ENCODE data around the gene NPAS3.

The NPAS3 gene

GRCh38 chr14:33622496-33622895 lies 683.8 kb downstream of the NPAS3 start:
- H3K27ac ChIP-seq = no peak overlapping the region
- ChIA-PET POLR2A (ENCODE audit: low non-redundant PET) (no interaction called here), CTCF (interaction anchor here (0.5 kb wide), 1 partner anchor 564 kb away, joined by 3 read pairs; no protein-coding TSS in a partner anchor)
- no peak for DNase-seq (ENCODE audit: low spot score)
- TF ChIP-seq CTCF (conservative IDR thresholded peaks at IDR 0.05; ENCODE audit: low read depth) = no peak

GRCh38 chr14:33629792-33630191 lies 691.1 kb downstream of the NPAS3 start:
- no peak for DNase-seq (ENCODE audit: low spot score)
- no peak for TF ChIP-seq CTCF (conservative IDR thresholded peaks at IDR 0.05; ENCODE audit: low read depth)
- no peak overlapping the region for H3K27ac ChIP-seq
- CTCF ChIA-PET = interaction anchor here (0.7 kb wide), 1 partner anchor 690 kb away, joined by 3 read pairs; no protein-coding TSS in a partner anchor
- POLR2A ChIA-PET (ENCODE audit: low non-redundant PET) = no interaction called here

- DNase-seq (ENCODE audit: low spot score) = no peak
- POLR2A ChIA-PET (ENCODE audit: low non-redundant PET) = no interaction called here
- TF ChIP-seq CTCF (conservative IDR thresholded peaks at IDR 0.05; ENCODE audit: low read depth) = no peak
- CTCF ChIA-PET = interaction anchor here (0.6 kb wide), 1 partner anchor 660 kb away, joined by 4 read pairs; no protein-coding TSS in a partner anchor
- no peak overlapping the region for H3K27ac ChIP-seq
Observed at GRCh38 chr14:33631021-33631420, 692.3 kb downstream of the NPAS3 start.

GRCh38 chr14:33631441-33631840 lies 692.8 kb downstream of the NPAS3 start:
- no peak overlapping the region for H3K27ac ChIP-seq
- POLR2A ChIA-PET (ENCODE audit: low non-redundant PET) = no interaction called here
- CTCF ChIA-PET = no interaction called here
- DNase-seq (ENCODE audit: low spot score) = no peak
- TF ChIP-seq CTCF (conservative IDR thresholded peaks at IDR 0.05; ENCODE audit: low read depth) = no peak

- no peak for TF ChIP-seq CTCF (conservative IDR thresholded peaks at IDR 0.05; ENCODE audit: low read depth)
Observed at GRCh38 chr14:33634631-33635030, 696.0 kb downstream of the NPAS3 start.

GRCh38 chr14:33636716-33637115 lies 698.0 kb downstream of the NPAS3 start:
- ChIA-PET CTCF (no interaction called here), POLR2A (ENCODE audit: low non-redundant PET) (no interaction called here)
- DNase-seq (ENCODE audit: low spot score) = no peak
- no peak overlapping the region for H3K27ac ChIP-seq
- no peak for TF ChIP-seq CTCF (conservative IDR thresholded peaks at IDR 0.05; ENCODE audit: low read depth)

More at GRCh38 chr14:33634631-33635030, 696.0 kb downstream of the NPAS3 start:
- ChIA-PET CTCF (no interaction called here), POLR2A (ENCODE audit: low non-redundant PET) (no interaction called here)
- no peak overlapping the region for H3K27ac ChIP-seq
- no peak for DNase-seq (ENCODE audit: low spot score)

- H3K27ac ChIP-seq = no peak overlapping the region
- no peak for TF ChIP-seq CTCF (conservative IDR thresholded peaks at IDR 0.05; ENCODE audit: low read depth)
- CTCF ChIA-PET = no interaction called here
- POLR2A ChIA-PET (ENCODE audit: low non-redundant PET) = no interaction called here
- no peak for DNase-seq (ENCODE audit: low spot score)
Observed at GRCh38 chr14:33642080-33642479, 703.4 kb downstream of the NPAS3 start.

Data from RWPE1 (cell line).